GM11168 (cell line): Measurements from ENCODE around the gene CPLX3.

ENCODE experiments used
- in situ Hi-C: fragments of 300-500 bp; cut with MboI; formaldehyde crosslinking; loops from one replicate; pipeline ENCODE4 v1.12.0; 2022; ENCODE audit warnings: low sequenced_read_pairs; ENCODE audit not compliant: unreplicated experiment

CPLX3 gene

GRCh38 chr15:74841891-74842373, 15.5 kb downstream of the CPLX3 start:
- in situ Hi-C loops: no loop called here

GRCh38 chr15:74842581-74843444, 16.4 kb downstream of the CPLX3 start, which contains the start of gene ULK3:
ULK3 (minus strand) TSS chr15:74843156; CDS start chr15:74843105, 51 bp downstream.
- in situ Hi-C loops: no loop called here

- in situ Hi-C loops: no loop called here
Measured at GRCh38 chr15:74843445-74843828, 17.0 kb downstream of the CPLX3 start.

- in situ Hi-C loops: no loop called here
Measured at GRCh38 chr15:74843891-74844299, 17.5 kb downstream of the CPLX3 start.

GRCh38 chr15:74844319-74845207, 18.1 kb downstream of the CPLX3 start:
- in situ Hi-C loops: no loop called here

- in situ Hi-C loops: no loop called here
Measured at GRCh38 chr15:74845208-74845568, 18.8 kb downstream of the CPLX3 start.

GRCh38 chr15:74845581-74845980, 19.2 kb downstream of the CPLX3 start:
- in situ Hi-C loops: no loop called here

- in situ Hi-C loops: no loop called here
Measured at GRCh38 chr15:74847432-74847831, 21.0 kb downstream of the CPLX3 start.

GRCh38 chr15:74850393-74850792, 24.0 kb downstream of the CPLX3 start:
- in situ Hi-C loops: no loop called here

- in situ Hi-C loops: no loop called here
Measured at GRCh38 chr15:74851960-74852359, 25.5 kb downstream of the CPLX3 start.

GRCh38 chr15:74854453-74855022, 28.1 kb downstream of the CPLX3 start:
- in situ Hi-C loops: no loop called here

GRCh38 chr15:74855857-74856256, 29.4 kb downstream of the CPLX3 start:
- in situ Hi-C loops: no loop called here

GRCh38 chr15:74856537-74856936, 30.1 kb downstream of the CPLX3 start:
- in situ Hi-C loops: no loop called here

GRCh38 chr15:74857082-74857655, 30.7 kb downstream of the CPLX3 start:
- in situ Hi-C loops: no loop called here

- in situ Hi-C loops: no loop called here
Measured at GRCh38 chr15:74857671-74858368, 31.4 kb downstream of the CPLX3 start.

- in situ Hi-C loops: no loop called here
Measured at GRCh38 chr15:74858369-74858740, 31.9 kb downstream of the CPLX3 start.

- in situ Hi-C loops: no loop called here
Measured at GRCh38 chr15:74863239-74864056, 37.0 kb downstream of the CPLX3 start.

- in situ Hi-C loops: no loop called here
Measured at GRCh38 chr15:74864296-74864695, 37.9 kb downstream of the CPLX3 start.

- in situ Hi-C loops: no loop called here
Measured at GRCh38 chr15:74865316-74865715, 38.9 kb downstream of the CPLX3 start.
